VCaP (cell line): ENCODE measurements around the gene PTGFRN.

ENCODE experiments used
- H3K27ac ChIP-seq: fragments of 450-650 bp; 2 replicates; pipeline ENCODE4 v1.5.1; 2017
- TF ChIP-seq, protein P1 (sequence below): fragments of 450-650 bp; conservative IDR thresholded peaks from 2 replicates; pipeline ENCODE4 v1.5.1; 2017; ENCODE audit warnings: mild to moderate bottlenecking, moderate library complexity

PTGFRN gene

GRCh38 chr1:116943438-116943837 lies 33.7 kb downstream of the PTGFRN start:
- TF ChIP-seq, protein P1, sequence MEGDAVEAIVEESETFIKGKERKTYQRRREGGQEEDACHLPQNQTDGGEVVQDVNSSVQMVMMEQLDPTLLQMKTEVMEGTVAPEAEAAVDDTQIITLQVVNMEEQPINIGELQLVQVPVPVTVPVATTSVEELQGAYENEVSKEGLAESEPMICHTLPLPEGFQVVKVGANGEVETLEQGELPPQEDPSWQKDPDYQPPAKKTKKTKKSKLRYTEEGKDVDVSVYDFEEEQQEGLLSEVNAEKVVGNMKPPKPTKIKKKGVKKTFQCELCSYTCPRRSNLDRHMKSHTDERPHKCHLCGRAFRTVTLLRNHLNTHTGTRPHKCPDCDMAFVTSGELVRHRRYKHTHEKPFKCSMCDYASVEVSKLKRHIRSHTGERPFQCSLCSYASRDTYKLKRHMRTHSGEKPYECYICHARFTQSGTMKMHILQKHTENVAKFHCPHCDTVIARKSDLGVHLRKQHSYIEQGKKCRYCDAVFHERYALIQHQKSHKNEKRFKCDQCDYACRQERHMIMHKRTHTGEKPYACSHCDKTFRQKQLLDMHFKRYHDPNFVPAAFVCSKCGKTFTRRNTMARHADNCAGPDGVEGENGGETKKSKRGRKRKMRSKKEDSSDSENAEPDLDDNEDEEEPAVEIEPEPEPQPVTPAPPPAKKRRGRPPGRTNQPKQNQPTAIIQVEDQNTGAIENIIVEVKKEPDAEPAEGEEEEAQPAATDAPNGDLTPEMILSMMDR, result no peak
- H3K27ac ChIP-seq, result no peak overlapping the region

- H3K27ac ChIP-seq, result no peak overlapping the region
- TF ChIP-seq, protein P1, result no peak
Measured at GRCh38 chr1:116944613-116945012, 34.9 kb downstream of the PTGFRN start.

DNA sequence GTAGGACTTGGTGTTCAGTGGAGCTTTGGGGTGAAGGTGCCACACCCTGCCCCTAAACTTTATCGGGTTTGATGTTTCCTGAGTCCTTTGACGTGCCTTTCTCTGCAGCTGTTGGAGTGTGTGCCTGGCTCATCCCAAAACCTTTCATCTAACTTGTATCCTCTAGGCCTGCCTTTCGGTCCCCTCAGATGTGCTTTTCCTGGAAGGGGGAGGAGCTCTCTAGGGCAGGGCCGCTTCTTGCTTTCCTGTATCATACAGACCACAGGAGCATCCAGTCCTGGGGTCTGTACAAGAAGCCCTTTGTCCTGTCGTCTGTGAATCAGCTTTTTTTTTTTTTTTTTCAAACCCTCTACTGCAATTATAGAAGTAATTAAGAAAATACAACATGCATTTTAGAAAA lies 35.7 kb downstream of the PTGFRN start:
- TF ChIP-seq, protein P1, result no peak
- H3K27ac ChIP-seq, result no peak overlapping the region

GRCh38 chr1:116945996-116946395 lies 36.3 kb downstream of the PTGFRN start:
- H3K27ac ChIP-seq, result no peak overlapping the region
- TF ChIP-seq, protein P1, result no peak

- no peak overlapping the region for H3K27ac ChIP-seq
- TF ChIP-seq, protein P1, result no peak
Measured at GRCh38 chr1:116947092-116947860, 37.6 kb downstream of the PTGFRN start.

DNA sequence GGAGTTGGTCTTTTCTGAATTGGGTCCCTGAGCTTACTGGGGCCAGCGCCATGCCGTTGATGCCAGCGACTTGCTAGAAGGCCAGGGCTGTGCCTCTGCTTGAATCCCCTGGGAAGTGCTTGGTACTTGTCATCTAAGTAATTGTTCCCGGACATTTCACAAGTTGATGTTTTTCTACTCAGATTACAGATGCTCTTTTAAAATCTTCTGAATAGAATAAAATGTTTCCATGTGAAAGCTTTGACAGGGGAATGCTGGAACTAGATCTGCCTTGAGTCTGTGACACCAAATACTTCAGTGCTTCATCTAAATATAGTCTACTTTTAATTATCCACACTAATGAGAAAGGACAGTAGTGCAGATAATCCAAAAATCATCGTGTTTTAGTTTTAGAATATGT lies 38.3 kb downstream of the PTGFRN start:
- TF ChIP-seq, protein P1, result no peak
- H3K27ac ChIP-seq, result no peak overlapping the region

DNA sequence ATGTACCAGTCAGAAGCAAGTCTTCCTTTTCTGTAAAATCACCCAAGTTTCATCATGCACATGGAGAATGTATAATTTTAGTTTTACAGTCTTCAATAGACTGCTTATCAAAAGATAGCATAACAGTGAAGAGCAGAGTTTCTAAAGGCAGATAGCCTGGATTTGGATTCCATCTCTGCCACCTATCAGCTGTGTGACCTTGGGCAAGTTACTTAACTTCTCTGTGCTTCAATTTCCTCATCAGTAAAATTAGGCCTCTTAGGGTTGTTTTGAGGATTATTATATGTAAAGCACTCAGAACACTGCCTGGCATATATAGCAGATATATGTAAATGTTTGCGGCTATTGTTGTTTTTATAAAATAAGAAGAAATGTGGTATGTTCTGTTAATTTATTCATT lies 38.9 kb downstream of the PTGFRN start:
- H3K27ac ChIP-seq, result no peak overlapping the region
- TF ChIP-seq, protein P1, result no peak
